ENCODE results near the gene IL11.
A peak's percentile ranks its signal among the peaks of the same experiment; 100 is the strongest.

The IL11 gene

GRCh38 chr19:55372316-55373081, 2.2 kb upstream of the IL11 start:
- peak; percentile 8 for DNase-seq (ENCODE audit: low read depth)

DNA sequence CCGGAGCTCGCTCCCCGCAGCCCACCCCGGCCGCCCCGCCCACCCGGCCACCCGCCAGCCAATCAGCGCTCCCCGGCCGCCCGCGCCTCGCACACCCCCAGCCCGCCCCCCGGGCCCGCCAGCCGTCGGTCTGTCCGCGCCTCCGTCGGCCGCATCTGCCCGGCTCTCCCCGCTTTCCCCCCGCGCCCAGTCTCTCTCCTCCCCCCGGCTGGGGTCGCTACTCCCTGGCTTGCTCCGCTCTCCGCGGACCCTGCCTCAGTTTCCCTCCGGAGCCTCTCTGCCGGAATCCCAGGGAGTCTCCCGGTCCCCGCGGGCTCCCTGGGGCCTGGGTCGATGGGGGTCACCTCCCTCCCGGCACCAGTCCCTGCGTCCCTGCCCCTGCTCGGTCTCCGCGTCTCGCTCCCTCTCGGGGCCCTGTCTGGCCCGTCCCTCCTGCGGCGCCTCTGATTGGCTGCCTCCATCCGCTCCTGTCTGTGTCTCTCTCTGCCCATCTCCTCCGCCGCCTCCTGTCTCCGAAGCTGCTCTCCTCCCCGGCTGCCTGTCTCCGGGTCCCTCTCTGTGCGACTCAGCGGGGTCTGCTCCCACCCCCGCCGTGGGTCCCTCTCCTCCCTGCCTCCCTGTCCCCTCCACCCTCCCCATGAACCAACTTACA, 484 bp downstream of the IL11 start:
- DNase-seq (ENCODE audit: low read depth), result peak; percentile 19

GRCh38 chr19:55368701-55369563, 1.3 kb downstream of the IL11 start:
- no peak for DNase-seq (ENCODE audit: low read depth)

DNA sequence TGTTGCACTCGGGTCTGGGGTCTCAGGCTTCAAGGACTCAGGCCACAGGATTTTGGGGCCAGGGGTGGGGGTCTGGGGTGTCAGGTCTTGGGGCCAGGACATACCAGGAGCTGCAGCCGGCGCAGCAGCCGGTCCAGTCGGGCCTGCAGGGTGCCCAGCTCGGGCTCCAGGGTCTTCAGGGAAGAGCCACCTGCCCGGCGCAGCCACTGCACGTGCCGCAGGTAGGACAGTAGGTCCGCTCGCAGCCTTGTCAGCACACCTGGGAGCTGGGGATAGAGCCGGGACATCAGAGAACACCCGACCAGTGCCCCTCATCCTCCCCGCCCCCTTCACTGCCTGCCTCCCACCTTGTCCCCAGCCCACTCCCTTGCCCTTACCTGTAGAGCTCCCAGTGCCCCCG, 2.2 kb downstream of the IL11 start:
- no peak for DNase-seq (ENCODE audit: low read depth)

DNA sequence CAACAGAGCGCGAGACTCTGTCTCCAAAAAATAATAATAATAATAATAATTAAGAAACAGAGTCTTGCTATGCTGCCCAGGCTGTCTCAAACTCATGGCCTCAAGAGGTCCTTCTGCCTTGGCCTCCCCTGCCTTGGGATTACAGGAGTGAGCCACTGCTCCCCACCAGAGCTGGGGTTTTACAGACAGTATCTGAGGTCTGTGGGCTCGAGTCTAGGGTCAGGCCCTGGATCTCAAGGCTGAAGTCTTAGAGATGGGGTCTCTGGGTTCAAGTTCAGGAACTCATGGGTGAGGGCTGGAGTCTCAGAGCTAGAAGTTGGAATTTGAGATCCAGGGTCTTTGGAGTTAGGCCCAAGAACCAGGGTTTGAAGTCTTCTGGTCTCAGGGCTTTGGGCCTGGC, 3.5 kb downstream of the IL11 start:
- DNase-seq (ENCODE audit: low read depth), result no peak

DNA sequence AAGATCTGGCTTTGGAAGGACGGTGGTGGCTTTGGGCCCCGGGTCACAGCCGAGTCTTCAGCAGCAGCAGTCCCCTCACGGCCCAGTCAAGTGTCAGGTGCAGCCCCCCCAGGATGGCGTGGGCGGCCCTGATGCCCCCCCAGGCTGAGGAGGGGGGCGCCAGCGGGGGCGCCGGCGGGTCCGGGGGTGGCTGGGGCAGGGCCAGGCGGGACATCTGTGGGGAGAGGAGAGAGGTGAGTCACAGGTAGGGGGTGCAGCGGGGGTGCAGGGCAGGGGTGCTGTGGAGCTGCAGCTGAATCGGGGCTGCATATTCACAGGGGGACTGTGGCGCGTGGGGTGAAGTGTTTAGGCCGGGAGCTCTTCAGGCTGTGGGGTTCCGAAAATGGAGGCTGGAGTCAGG, 4.3 kb downstream of the IL11 start:
- DNase-seq (ENCODE audit: low read depth), result no peak

DNA sequence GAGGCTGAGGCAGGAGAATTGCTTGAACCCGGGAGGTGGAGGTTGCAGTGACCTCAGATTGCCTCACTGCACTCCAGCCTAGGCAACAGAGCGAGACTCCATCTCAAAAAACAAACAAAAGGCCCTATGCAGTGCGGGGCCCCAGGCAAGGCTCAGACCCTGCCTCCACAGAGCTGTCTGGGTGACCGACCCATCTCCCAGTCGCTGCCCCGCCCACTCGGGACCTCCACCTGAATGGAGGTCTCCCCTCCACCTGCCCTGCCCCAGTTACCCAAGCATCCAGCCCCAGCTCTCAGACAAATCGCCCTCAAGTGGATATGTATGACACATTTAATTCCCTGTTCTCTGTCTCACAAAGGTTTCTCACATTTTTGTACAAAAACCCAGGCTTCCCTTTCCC, 5.0 kb downstream of the IL11 start:
- no peak for DNase-seq (ENCODE audit: low read depth)

- no peak for DNase-seq (ENCODE audit: low read depth)
These were observed 7.1 kb downstream of the IL11 start, which contains the start of gene GARIN5B for GRCh38 chr19:55362990-55363716. Gene GARIN5B, minus strand, starts transcription at chr19:55363260. Its CDS starts 194 bp downstream, at chr19:55363066.

DNA sequence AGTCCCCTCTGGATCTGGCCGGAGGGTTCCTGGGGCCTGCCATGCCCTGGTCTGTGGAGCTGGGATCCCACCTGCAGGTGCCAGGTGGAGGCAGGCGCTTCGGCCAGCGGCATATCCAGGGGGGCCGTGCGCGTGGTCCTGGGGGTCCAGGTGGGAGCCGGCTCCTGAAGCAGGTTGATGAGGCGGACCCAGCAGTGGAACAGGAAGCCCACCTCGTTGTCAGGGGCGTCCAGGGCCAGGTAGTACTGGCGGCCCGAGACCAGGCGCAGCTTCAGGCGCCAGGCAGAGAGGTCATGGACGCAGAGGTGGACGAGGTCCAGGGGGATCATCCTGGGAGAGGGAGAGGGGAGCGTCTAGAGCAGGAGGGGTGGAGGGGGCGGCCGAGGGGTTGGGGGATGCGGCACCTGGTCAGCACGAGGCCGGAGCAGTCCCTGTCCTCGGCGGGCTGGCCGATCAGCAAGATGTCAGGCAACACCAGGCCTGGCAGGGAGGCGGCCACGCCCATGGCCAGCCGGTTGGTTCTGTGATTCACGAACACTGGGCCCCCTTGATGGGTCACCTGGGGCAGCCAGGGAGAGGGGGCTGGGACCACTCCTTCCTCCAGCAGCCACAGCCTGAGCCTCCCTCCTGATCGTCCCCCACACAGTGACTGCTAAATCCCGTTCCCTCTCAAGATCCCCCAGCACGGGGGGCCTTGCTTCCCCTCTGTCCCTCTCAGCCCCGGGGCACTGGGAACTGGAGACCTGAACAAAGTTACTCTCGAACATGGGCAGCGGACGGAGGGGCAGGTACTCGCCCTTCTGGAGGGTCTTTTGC, 7.9 kb downstream of the IL11 start:
- DNase-seq (ENCODE audit: low read depth), result no peak

DNA sequence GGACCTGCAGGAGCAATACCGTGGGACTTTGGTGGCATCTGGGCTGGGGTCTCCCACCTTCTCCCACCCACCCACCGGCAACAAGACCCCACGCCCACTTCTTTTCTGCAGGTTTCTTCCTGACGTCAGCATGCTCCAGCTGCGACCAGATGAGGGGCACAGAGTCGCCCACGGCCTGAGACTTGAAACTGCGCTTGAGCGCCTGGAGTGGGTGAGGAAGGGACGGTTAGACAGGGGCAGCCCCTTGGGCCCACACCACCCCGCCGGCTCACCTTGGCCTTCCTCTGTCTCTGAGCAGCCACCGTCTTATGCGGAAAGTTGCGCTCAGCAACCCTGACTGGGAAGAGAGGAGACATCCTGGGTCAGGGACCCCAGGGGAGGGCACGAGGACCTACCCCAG, 9.4 kb downstream of the IL11 start:
- no peak for DNase-seq (ENCODE audit: low read depth)

- no peak for DNase-seq (ENCODE audit: low read depth)
These were observed 11.0 kb downstream of the IL11 start for GRCh38 chr19:55358943-55359908.

DNA sequence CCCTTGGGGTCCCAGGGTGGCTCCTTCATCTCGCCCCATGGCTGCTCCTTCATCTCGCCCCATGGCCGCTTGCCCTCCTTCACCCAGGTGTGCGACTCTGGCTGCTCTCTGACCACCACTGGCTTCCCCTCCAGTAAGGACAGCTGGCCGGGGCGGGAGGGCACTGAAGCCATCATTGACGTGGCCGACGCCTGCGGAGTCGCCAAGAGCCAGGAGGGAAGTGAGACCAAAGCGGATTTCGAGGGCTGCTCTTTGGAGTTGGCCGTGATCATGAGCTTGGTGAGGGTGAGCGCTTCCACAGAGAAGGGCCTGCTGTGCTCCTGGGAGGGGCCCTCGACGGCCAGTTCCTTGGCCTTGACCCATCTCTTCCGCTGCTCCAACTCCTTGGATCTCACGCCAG, 11.8 kb downstream of the IL11 start:
- no peak for DNase-seq (ENCODE audit: low read depth)

GRCh38 chr19:55355213-55355821, 14.9 kb downstream of the IL11 start:
- DNase-seq (ENCODE audit: low read depth), result no peak

DNA sequence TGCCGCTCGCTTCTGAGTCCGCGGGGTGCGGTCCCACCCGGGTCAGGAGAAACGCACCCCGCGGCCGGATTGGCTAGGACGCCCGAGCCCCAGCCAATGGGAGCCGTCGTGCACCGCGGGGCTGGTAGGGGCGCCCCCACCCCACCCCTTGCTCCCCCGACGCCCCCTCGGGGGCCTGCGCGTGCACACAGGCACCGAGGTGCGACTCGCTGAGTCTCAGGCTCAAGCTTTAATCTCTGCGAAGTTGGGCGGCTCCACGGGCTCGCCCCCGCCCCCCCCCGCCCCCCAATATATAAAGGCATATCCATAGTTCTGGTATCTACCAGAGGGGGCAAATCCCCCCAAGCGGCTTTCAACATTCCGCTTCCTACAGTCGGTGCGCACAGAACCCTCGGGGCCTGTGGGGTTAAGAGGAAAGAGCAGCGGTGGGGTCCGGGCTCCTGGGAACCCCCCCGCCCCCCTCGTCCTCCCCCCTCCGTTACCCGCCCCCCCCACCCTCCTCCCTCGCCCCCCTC, 15.5 kb downstream of the IL11 start, which contains the start of gene COX6B2:
TSS of gene COX6B2 (minus strand) at position 22 of the 515 bp plus-strand sequence. CDS start 198 bp downstream, outside the sequence.
- no peak for DNase-seq (ENCODE audit: low read depth)

- peak; percentile 38 for DNase-seq (ENCODE audit: low read depth)
These were observed 16.2 kb downstream of the IL11 start for GRCh38 chr19:55353803-55354697.

GRCh38 chr19:55353356-55353802, 16.9 kb downstream of the IL11 start:
- no peak for DNase-seq (ENCODE audit: low read depth)

DNA sequence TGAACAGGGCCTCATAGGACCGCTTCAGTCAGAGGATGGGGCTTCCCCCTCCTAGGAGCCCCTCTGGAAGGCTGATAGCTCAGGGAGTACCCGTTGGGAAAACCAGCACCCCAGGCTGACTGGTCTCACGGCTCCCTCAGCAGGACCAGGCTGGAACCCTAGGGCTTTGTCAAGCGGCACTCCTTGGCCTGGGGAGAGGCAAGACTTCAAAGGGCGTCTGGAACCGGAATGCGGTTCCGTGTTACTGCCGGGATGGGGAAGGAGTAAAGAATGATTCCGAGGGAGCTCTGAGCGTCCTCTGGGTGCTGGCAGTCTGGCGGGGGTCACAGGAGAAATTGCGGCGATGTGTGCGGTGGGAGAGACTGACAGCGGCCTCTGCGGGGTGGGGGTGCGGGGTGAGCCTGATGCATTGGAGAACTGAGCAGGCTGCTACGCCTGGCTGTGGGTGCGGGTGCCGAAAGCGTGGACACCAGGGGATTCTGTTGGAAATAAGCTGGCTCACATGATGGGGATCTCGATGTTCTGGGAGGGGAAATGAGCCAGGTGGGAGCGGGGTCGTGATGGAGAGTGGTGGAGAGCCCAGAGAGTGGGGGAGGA, 17.6 kb downstream of the IL11 start:
- no peak for DNase-seq (ENCODE audit: low read depth)

DNA sequence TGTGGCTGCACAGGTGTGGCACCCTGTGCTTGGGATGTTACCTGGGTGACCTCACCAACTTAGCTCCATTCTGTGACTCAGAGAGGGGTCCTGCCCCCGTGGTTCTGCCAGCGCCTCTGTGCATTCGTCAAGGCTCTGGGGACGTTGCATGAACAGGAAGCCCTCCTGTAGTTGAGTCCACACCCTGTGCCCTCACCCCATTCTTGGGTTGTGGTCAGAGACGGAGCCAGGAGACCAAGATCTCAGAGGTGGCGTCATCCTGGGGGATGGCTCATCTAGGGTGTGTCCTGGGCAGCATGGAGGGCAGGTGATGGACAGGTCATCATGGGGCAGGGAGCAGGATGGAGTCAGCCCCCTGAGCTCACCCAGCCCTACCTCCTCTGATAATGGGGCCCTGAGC, 18.2 kb downstream of the IL11 start:
- no peak for DNase-seq (ENCODE audit: low read depth)

Measured in stimulated activated CD8-positive, alpha-beta memory T cell treated with anti-CD3 and anti-CD28 coated beads, Interleukin-4, amount 100 ng/mL, for 24 hours (primary cell).